ENCODE data around the gene TNS4.
A peak's percentile ranks its signal among the peaks of the same experiment; 100 is the strongest.

TNS4 gene

DNA sequence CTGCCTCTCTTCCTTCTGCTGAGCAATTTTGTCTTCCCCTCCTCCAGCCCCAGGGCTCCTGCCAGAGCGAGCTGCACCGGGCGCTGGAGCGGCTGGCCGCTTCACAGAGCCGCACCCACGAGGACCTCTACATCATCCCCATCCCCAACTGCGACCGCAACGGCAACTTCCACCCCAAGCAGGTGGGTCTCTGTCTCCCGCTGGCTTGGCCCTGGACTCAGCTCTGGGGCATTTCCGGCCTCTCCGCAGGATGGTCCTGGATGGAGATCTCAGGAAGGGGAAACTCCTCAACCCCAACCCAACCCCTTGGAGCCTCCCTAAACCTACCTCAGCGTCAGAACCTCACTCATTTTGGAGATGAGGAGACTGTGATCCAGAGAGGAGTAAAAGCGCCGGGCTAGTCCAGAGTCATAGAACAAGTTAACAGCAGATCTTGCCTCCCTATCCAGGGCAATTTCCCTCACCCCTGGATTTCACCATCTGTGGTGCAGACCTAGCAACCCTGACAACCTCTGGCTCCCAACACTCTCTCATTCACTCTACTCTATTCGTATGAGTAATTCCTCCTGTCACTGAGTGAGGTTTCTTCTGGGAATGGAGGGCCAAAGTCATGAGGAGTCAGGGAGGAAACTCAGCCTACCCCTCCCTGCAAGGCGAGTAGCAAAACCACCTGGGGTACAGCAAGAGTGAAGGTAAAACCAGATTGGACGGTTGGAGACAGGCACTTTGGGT lies 47.4 kb downstream of the TNS4 start:
- no peak for DNase-seq

DNA sequence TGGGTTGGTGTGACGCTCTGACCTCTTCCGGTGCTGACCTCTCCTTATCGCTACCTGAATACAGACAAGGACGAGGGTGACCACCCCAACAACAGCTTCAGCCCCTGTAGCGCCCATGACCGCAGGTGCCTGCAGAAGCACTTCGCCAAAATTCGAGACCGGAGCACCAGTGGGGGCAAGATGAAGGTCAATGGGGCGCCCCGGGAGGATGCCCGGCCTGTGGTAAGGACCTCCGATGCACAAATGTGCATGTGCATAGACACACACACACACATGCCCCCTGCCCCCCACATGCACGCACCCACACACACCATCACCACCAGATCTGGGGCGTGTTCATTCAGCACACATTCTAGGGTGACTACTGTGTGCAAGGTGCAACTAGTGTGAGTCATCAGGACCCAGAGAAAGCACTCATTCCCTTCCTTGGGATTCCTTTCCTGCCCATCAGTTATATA lies 48.5 kb downstream of the TNS4 start:
- DNase-seq: no peak

DNA sequence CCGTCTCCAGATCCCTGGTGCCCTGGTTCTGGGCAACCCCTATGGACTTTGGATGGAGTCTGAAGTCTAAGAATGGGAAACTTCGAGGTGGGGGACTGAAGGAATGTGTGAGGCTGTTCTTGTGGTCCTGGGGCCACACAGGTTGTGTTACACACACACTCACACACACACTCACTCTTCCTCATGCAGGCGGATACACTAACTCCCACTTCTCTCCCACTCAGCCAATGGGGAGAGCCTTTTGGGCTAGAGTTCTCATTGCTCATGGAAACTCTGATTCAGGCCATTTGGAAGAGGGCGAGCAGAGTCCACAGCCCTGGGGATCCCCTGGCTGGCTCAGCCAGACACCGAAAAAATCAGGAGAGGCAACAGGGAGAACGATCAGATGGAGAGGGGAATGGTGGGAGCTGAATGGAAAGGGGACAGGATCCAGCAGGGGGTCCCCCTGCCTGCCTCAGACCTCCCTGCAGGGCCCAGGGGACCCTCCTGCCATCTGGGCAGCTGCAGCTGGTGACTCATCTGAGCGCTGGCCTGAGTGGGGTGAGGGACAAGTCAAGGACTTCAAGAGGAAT lies 49.1 kb downstream of the TNS4 start:
- DNase-seq: no peak

DNA sequence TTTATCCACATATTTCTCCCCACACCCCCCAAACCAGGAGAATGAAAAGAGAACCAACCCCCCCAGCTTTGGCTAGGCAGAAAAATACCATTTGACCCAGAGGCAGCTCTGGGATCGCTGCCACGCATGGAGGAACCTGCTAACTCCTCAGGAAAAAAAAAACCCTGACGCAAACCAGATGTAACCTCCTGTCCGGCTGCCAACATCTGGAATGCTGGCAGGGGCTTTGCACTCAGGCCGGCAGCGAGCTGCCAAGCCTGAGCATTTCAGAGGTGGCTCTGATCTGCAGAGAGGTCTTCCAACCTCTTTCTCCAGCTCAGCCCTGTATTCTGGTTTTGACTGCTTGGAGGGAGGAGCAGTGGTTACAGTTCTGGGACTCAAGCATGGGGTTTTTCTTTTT lies 50.0 kb downstream of the TNS4 start:
- no peak for DNase-seq

DNA sequence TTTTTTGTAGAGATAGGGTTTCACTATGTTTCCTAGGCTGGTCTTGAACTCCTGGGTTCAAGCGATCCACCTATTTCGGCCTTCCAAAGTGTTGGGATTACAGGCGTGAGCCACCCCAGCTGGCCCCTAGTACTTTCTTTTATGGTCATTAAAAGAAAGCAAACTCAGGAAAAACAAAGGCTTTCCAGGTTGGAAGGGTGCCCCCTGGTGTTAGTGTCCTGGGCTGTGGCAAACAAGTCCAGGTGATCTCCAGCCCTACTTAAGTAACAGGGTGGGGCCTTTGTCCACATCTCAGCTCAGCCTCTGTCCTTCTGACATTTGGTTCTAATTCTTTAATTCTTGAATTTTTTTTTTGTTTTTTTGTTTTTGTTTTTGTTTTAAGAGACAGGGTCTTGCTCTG lies 51.2 kb downstream of the TNS4 start:
- no peak for DNase-seq

DNA sequence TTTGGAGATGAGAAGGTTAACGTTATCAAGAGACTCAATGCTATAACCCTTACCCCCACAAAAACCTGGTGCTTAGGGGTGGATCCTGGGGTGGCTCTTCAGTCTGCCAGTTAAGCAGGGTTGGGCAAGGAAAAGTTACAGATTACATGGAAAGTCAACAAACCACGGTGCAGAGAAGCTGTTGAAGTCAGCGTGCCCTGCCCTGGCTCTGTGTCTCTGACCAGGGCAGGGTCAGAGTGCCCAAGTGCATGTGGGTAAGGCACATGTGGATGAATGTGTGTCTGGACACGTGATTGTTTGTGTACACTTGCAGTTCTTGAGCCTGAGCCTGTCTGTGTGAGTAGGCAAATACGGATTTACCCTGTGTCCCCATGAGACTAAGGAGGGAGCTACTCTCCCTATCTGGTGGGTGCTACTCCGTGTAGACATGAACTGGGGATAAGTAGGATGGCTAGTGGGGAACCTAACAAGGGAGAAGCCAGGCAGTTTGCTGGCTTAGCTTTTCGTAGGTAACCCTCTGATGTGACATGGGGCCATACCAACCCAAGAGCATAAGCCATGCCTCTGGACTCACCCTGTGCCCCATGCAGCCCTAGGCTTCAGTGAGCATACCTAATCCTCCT lies 52.7 kb downstream of the TNS4 start:
- no peak for DNase-seq

DNA sequence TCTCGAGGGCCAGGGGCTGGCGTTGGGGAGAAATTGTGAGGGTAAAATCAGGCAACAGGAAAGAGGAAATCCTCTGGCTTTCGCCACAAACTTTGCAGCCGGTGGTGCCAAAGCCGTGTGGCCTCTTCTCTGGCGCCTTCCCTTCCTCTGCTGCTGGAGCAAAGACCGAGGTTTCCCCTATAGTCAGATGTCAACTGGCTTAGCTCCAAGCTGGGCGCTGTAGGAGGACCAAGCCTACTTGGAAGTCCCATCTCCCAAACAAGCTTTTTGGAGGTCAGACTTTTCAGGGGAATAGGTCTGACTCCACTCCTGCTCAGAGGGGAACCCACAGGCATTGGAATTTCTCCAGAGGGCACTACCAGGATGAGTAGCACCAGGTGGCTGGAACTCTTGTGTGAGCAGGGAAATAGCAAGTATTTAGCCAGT lies 53.2 kb downstream of the TNS4 start:
- DNase-seq: no peak

DNA sequence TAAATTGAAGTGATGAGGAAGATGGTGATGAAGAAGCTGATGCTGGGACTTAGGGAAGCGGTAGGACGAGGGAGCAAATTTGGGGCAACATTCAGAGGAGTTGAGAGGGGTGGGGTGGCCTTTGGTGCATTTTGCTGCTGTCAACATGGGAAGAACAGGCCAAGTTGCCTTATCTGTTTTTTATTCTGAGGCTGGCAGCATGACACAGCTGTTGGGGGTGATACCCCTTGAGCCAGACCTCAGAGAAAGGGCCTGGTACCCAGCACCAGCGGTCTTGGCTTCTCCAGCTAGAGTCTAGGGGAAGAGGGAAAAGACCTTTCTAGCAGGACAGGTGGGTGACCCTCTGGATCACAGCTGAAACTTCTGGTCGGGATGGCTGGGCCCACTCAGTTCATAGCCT lies 53.6 kb downstream of the TNS4 start:
- DNase-seq: no peak

DNA sequence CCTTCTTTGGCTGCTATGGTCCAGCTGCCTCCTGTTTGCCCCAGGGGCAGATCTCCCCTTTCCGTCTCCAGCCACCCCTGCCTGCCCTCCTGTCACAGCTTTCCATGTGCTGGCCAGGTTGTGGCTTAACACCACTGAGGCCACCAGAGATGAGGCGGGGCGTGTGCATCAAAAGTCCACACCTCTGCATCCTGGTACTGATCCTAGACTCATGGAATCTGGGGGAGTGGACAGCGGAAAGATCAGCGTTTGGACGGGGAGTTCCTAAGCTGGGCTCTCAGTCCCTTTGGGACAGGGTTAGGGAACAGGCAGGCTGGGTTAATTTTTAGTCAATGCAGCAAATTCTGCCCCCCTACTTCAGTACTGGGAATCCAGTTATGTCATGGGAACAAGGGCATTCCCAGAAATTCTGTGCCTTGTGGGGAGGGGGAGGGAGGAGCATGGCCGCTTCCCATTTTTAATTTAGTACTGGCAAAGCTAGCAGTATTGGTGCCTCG lies 54.2 kb downstream of the TNS4 start:
- no peak for DNase-seq

DNA sequence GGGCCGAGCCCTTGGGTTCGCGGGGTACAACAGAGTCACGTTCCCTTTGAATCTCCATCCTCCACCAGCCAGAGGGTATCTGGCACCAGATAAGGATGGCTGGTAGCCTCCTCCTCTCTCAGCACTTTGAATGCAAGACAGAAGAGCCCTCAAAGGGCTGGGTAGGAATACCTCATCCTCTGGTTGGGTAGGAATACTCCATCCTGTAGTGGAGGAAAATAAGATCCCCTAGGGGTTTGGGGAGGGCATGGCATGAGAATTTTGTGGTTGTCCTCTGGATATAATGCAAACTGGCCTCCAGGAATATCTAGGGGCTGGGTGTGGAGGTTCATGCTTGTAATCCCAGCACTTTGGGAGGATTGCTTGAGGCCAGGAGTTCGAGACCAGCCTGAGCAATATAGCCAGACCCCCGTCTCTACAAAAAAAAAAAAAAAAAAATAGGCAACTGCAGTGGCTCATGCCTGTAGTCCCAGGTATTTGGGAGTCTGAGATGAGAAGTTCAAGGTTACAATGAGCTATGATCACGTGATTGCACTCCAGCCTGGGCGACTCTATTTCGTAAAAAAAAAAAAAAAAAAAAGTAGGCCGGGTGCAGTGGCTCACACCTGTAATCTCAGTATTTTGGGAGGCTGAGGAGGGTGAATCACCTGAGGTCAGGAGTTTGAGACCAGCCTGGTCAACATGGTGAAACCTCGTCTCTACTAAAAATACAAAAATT lies 55.5 kb downstream of the TNS4 start:
- no peak for DNase-seq

DNA sequence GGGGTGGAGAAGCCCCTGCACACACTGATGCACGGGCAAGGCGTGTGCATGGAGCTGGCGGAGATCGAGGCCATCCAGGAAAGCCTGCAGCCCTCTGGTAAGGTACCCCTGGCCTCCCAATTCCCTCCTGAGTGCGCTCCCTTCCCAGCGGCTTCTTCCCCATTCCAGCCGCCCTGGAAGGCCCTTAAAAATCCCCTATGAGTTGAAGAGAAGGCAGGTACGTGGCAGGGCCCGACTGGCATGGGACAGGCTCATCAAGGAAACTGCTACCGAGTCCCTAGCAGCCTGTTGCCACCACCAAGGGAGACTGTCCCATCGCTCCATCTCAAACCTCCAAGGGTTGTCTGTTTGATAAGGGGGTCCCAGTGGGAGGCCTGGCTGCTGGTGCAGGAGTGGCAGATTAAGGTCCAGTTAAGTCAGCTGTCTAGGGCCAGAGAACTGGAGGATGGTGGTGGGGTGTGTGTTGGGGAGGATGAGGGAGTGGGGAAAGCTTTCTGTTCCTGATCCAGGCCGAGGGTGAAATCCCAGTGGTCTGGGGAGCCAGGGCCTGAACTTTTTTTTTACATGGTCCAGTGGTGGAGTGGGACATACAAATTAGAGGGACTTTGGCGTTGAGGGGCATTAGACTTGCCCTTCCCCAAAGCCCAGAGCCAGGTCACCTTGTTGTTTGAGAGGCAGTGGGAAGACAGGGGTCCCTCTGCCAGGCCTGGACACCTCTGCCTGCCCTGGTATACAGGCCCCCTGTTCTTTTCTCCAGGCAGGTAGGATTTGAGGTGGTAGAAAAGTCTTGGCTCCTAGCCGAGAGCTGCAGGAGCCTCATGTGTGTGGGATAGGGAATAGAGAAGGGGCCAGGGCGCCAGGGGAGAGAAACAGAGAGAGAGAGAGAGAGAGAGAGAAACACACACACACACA lies 57.2 kb downstream of the TNS4 start:
- DNase-seq: peak; percentile 78

DNA sequence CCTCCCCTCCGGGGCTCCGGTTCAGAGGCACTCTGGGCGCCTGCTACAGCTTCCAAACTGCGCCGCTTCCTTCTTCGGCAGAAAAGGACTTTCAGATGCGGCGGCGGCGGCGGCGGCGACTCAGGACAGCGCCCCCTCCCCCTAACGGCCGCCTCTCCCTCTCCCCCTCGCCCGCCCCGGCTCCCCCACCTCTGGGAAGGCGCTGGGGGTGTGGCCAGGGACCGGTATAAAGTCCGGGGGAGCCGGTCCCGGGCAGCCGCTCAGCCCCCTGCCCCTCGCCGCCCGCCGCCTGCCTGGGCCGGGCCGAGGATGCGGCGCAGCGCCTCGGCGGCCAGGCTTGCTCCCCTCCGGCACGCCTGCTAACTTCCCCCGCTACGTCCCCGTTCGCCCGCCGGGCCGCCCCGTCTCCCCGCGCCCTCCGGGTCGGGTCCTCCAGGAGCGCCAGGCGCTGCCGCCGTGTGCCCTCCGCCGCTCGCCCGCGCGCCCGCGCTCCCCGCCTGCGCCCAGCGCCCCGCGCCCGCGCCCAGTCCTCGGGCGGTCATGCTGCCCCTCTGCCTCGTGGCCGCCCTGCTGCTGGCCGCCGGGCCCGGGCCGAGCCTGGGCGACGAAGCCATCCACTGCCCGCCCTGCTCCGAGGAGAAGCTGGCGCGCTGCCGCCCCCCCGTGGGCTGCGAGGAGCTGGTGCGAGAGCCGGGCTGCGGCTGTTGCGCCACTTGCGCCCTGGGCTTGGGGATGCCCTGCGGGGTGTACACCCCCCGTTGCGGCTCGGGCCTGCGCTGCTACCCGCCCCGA lies 58.0 kb downstream of the TNS4 start, which contains the start of gene IGFBP4:
TSS of gene IGFBP4 (plus strand) at position 255 of the 792 bp plus-strand sequence. CDS start at position 541, 286 bp downstream.
- no peak for DNase-seq

DNA sequence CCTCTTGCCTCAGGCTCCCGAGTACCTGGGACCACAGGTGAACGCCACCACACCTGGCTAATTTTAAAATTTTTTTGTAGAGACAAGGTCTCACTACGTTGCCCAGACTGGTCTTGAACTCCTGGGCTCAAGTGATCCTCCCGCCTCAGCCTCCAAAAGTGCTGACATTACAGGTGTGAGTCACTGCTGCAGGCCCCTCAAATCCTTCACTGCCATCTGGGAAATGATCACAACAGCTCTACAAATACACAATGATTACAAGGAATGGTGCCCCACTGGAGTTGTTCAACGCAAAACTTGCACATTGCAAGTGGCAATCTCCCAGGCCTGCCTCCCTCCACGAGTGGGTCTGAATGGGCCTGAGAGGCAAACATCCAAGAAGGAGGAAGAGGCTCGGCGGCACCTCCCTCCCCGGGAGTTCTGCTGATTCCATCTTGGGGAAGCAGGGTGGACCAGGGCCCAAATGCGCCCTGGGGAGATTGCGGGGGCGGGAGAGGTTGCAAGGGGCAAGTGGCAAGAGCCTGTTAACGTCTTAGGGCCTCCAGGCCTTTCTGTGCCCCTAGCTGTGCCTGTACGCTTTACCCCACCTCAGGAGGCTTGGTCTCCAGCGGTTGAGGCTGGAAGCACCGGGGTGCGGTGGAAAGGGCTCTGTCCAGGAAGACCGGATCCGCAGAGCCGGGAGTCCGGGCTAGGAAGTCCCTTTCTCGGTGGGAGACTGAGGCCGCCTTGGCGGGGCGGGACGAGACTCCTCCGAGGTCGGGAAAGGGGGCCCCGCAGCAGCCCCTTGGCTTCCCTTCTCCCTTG lies 58.8 kb downstream of the TNS4 start:
- DNase-seq: peak; percentile 83

DNA sequence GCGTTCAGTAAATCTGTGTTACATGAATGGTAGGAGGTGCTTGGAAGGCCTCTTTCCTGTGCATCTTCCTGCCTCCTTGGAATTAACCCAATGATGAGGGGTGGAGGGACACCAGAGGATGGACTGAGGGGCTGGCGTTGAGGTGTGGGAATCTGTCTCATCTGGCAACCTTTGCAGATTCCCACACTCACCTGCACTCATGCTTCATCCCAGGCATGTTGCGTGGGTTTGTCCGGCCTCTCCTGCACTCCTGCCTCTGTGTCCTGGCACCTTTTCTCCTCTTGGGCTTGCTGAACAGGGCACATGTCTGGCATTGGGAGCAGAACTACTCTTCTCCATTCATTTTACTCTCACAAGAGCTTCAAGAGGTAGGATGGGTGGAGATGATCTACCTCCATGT lies 61.3 kb downstream of the TNS4 start:
- DNase-seq: no peak

DNA sequence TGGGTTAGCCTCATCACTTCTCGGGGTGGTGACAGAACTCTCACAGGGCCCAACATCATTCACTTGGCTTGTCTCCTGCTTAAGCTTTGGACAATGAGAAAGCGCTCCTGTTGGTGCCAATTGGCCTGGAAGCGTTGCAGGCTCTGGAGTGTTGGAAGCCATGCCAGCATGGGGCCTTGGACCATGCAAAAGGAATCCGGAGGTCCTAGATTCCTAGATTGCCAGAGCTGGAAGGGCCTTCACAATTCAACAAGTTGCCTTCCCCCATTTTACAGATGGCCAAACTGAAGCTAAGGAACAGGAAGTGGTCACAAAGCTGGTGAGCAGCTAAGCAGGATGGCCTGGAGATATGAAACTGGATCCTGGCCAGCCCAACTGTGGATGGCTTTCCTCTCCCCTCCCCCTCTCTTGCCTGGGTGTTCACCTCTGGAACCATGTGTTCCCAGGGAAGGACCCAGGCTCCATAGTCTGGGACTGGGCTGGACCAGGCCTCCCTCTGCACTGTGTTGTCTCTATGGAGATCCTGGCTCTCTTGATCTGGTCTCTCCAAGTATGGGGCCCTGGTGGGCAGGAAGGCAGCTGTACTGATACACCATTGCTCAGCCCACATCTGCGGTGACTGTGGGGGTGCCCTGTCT lies 64.2 kb downstream of the TNS4 start:
- no peak for DNase-seq

DNA sequence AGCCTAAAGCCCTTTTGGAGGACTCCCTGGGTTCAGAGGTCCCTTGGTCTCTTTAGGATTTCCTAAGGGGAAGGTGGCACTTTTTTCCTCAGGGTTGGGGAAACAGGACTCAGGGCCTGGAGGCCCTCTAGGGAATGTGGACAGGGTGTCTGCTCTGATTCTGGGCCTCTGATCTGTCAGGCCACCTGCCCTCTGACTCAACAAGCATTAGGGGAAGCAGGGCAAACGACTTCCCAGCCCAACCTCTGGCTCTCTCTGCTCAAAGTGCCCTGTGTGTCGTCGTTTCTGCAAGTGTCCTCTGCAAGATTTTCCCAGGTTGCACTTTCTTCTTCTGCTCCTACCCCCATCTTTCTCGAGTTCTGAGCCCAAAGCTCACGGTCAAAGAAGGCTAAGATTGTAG lies 64.8 kb downstream of the TNS4 start:
- no peak for DNase-seq

DNA sequence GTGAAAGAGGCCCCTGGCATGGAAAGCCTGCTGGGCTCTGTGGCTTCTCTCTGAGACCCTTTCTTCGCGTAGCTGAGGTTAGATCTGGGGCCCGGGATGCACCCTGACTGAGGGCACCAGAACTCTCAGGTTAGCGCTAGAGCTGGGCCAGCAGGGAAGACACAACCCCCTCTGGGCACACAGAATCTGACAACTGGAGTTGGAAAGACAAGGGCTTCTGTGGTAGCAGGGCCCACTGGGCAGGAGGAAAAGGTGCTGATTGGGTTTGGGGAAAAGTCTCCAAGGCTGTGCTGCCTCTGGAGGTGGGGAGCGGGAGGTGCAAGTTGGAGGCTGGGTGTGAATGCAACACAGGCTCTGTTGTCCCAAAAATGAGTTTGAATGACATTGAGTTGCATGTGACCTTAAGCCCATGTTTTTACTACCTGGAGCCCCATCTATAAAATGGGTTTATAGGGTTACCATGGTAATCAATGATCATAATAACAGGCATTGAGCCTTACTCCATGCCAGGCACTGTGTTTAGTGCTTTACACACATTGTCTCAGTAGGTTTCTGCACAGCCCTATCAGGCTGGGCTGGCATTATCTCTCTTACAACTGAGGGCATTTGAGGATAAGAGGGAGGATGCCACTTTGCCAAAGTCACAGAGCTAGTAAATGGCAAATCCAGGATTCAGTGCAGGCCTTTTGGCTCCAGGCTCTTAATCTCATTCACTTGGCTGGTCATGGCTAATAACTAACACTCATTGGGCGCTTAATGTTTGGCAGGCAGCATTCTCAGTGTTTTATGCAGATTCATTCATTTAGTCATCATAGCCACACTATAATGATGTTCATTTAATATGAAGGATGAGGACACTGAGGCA lies 67.6 kb downstream of the TNS4 start:
- DNase-seq: no peak

DNA sequence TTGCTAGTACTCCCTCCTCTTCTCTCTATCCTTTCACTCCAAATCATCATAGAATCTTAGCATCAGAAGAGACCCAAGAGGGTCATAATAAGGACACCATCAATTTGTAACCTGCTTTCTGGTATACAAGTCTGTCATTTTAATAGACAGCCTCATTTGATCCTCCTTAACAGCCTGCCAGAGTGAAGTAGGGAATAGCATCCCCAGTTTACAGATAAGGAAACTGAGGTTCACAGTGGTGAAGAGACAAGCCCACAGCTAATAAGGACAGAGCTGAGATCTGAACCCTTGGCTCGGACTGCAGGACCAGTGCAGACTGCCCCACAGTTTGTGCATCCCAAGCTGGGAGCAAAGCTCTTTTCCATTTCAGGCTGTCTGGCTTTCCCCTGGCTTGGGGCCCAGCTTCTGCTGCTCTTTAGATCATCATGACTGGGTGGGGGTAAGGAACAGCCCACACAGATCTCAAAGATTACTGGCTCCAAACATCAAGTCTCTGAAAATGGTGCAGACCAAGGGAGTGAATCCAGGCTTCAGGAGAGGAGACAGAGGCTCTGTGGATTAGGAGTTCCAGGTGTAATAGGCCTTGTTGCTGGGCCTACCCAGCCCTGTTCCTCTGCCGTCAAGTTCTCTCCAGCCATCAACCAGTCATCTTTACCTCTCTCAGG lies 68.4 kb downstream of the TNS4 start:
- no peak for DNase-seq
